GM18951 (cell line): ENCODE results near the gene ADAMTS2.

Experiments used
- POLR2A ChIP-seq: IDR thresholded peaks from 4 replicates; pipeline ENCODE4 v1.6.1; 2011; ENCODE audit warnings: mild to moderate bottlenecking; ENCODE audit not compliant: insufficient read length, insufficient read depth; ENCODE audit errors: extremely low read depth
- in situ Hi-C: fragments of 300-500 bp; cut with MboI; formaldehyde crosslinking; loops from one replicate; pipeline ENCODE4 v1.12.0; 2022; ENCODE audit warnings: low sequenced_read_pairs, mixed read lengths, inconsistent platforms; ENCODE audit not compliant: unreplicated experiment

Gene ADAMTS2

DNA sequence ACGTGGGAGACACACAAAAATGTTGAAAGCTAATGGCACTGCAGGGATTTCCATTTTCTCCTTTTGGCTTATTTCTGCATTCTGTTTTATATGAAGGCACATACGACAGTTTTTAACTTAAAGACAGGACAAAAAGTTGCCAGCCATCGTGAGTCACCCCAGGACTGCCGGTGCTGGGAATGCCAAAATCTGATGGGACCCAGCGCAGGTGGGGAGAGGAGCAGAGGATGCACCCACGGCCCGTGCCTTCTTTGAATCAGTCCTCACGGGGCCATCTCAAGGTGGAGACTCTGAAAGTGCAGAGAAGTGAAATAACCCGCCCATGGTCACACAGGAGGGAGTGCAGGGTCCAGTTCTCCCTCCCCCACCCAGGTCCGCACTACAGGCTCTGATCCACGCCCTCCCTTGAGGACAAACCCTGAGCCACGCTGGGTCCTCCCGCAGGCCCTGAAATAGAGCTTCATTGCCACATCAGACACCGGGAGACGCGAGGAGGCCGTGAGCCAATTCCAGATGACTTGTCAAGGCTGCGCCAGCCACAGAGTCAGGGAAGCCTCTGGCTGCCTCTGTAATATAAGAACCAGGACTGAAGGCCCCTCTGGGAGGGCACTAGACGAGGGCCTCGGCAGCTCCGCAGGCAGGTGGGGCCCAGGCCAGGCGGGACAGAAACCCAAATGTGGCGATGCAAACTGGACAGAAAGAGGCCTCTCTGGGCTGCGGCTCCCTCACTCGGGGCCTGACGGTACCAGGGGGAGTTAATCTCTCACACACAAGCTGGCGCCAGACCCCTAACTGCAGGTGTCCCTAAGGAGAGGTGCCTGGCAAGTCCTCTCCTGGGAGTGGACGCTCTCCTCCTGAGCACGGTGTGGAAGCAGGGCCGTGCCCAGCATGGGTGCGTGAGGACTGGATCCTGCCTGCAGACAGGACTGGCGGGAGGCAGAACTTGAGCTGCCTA lies 22.9 kb downstream of the ADAMTS2 start:
- in situ Hi-C loops, result no loop called here

DNA sequence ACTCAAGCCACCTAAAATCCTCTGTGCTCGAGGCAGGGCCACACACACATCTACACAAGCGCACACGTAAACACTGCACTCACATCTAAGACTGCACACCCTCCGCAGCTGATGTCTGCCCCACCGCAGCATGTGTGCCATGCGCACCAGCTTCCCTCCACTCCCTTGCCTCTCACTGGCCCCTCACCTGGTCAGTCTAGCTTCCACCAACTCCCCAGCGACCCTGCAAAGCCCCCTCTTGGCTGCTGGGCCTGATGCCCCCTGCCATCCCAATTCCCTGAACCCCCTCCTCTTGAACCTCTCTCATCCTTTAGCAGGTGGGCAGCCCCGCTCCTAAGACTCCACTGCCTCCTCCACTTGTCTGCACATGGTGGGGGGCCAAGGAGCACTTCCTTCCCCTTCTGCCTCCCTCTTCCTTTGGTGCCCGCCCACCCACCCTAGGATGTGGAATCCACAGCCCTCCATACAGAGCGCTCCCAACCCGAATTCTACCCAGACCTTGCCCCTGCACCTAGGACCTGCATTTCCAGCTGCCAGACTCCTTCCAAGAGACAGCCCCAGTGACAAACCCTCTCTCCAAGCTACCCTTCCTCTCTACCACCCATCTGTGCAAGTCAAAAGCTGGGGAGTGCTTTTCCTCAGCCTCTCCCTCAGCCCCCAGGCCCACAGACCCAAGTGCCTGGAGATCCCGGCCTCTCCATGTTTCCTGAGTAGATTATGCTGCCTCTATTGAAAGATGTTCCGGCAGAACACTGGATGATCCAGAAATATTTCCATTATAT lies 23.9 kb downstream of the ADAMTS2 start:
- in situ Hi-C loops, result no loop called here
- no peak for TF ChIP-seq POLR2A

More for the DNA sequence above, 22.9 kb downstream of the ADAMTS2 start:
- TF ChIP-seq POLR2A, result no peak

DNA sequence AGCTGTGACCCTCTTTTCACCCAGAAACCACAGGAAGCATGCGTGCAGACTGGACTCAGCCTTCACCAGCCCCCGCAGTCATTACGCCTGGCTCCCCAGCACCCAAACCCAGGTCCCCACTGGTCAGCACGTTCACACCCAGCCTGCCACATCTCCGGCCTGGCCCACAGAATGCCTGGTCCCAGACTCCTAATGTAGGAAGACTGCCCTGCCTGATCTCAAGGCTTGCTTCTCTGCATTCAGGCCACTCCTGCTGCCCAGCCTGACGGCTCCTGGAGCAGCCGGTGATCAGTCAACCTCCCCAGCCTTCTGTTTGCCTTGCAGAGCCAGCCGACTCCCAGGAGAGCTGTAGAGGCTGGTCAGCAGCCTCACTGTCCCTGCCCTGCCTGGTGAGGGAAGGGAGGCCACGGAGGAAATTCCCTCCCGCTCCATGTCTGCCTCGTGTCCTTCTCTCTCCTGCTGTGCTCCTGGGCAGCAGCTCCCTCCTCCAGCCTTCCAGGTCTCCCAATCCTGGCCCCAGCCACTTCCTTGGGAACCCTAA lies 25.4 kb downstream of the ADAMTS2 start:
- in situ Hi-C loops, result no loop called here
- TF ChIP-seq POLR2A, result no peak

DNA sequence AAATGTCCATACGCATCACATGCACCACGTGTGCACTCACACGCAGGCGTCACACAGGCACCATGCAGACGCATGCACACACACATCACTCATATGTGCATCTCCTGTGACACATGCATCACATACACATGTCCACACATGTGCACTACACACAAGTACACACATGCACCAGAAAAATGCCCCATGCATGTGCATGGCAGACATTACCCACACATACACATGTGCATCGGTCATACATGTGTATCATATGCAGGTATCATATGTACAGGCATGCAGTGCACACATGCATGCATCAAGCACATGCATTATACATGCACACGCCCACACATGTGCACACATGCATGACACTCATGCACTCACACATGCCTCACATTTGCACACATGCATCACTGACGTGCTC lies 26.1 kb downstream of the ADAMTS2 start:
- in situ Hi-C loops, result no loop called here
- no peak for TF ChIP-seq POLR2A

DNA sequence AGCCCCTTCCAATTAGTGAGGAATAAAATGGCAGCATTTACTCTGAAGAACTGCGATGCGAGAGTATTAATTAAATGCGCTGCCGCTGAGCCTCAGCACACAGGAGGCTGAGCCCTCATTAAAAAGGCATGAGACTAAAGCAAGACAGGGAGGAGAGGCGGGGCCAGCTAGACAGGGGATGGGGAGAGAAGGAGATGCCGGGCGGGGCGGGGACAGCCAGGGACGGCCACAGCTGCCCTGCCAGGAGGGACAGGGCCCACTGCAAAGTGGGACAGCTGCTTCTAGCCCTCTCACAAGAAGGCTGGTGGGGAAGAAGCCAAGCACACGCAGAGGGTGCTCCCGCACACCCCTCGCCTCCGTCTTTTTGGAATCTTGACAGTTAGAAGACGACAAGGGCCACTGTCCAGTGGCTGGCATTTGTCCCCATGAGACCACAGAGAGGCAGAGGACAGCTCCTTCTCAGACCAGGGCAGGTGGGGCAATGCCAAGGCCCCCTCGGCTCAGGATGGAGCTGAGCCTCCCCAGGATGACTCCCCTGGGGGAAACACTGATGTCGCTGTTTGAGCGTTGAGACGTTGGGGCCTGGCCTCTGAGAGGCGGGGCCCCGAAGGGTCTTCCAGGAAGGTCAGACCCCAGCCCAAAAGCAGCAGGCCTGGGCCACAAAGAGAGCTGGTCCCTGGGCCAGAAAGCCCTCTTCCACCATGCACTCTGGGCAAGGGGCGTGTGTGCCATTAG lies 26.9 kb downstream of the ADAMTS2 start:
- TF ChIP-seq POLR2A, result no peak
- in situ Hi-C loops, result no loop called here

DNA sequence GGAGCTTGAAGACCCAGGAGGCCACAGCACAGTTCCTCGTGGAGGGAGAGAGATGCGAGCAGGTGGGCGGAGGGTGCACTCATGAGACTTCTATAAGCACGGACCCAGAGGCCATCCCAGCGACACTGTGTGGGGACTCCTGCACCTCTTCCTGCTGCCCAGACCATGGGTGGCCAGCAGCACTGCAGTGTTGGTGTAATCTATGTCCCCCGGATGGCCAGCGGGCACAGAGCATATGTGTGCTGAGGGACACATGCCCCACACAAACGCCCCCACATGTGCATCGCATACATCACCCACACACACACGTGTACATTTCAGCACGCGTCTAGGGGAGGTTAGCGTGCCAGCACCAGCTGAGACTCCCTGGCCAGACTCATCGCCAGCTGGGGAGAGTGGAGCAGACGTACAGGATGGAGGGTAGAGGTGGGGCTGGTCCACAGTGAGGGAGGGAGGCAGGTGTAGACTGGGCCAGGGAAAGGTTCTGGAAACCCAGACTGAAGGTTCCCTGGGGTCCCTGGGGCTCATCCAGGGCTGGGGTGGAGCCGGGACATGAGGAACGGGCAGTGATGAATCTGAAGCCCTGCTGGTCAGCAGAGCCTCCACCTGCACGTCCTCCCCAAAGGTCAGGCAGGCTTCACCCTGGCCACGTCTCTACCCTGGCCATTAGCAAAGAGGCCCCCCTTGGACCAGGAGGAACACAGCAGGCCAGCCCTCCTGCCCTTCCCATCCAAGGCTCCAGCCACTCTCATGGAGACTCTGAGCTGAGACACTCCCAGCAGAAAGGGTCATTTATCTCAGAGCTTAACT lies 27.6 kb downstream of the ADAMTS2 start:
- TF ChIP-seq POLR2A, result no peak
- in situ Hi-C loops, result no loop called here

DNA sequence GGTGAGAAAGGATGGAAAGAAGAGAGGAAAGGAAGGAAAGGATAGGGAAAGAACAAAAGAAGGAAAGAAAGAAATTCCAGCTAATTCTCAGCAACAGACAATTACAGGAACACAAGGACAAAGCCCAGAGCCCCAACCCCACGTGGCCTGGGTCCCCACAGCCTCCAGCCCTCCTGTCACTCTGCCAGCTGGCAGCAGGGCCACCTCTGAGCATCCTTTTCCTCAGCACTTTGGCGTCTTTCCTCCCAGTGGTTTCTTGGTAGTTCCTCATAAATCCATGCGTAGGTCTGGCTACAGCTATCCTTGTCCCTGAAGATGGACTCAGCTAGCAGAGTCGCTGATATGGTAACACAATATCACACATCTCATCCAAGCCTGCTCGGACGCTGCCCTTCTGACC lies 28.3 kb downstream of the ADAMTS2 start:
- TF ChIP-seq POLR2A, result no peak
- in situ Hi-C loops, result no loop called here

DNA sequence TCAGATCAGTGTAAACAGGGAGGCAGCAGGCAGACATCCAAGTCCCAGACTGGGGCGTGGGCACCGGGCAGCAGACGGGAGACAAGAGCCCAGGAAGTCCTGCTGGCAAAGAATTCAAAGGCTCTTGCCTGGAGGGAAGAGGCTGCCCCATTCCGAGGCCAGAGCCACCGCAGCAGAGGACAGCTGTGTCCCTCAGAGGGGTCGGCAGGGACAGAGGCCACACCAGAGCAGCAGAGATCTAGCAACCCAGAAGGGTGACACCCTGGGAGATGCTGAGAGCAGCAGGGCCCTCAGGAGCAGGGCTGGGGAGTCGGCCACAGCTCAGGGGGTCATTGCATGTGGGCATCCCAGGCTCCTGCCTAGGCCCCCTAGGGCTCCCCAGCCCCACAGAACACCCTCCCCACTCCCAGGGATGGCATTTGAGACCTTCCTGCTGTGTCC lies 29.1 kb downstream of the ADAMTS2 start:
- in situ Hi-C loops, result no loop called here

DNA sequence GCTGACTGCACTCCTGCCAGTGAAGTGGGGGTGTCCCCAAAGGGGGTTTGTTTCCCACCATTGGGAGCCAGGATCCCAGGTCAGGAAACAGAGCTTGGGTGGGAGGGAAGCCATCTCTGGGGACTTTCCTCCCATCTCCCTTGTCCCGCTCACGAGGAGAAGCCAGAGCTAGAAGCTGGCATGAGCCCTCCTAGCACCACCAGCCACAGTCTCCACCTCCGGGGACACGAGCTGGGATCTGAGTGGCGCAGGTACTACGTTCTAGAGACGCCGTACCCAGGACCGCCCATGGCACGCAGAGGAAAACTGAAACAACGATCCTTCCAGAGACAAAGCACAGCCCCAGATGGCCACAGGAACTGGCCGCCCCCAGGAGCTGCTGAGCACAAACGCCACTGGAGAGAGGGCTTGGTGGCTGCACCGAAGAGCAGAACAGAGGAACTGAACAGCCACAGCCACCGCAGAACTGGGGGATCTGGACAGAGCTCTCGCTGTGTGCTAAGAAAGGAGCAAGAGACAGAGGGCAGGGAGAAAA lies 29.8 kb downstream of the ADAMTS2 start:
- no peak for TF ChIP-seq POLR2A
- in situ Hi-C loops, result no loop called here

More for the DNA sequence above, 29.1 kb downstream of the ADAMTS2 start:
- no peak for TF ChIP-seq POLR2A

DNA sequence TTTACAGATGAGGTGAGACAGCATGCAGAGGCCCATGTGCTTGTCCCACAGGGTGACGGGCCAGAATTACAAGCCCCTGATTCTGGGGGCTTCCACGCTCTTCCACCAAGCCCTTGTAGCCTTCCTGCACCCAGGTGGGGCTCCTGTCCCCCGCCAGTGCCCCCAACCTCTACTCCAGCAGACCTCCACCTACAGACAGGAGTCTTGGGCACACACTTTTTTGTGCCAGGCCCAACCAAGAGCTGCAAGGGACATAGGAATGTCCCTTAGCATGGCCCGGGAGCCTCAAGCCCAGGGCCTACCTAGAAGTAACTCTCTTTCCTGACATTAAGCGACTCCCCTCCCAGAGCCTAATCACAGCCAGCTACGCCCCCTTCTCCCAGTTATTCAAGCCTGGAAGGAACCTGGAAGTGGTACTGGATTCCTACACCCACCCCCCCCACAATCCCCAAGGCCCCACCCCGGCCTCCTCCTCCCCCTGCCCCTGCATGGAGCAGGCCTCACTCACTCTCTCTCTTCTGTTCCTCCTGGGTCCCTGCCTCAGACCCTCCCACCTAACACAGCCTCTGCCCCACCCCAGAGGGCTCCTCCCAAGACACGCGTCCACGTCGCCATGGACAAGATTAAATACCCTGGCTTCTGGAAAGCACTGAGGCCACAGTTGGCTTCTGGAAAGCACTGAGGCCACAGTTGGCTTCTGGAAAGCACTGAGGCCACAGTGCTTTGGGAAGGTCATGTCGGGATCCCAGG lies 30.5 kb downstream of the ADAMTS2 start:
- in situ Hi-C loops, result no loop called here
- TF ChIP-seq POLR2A, result no peak

DNA sequence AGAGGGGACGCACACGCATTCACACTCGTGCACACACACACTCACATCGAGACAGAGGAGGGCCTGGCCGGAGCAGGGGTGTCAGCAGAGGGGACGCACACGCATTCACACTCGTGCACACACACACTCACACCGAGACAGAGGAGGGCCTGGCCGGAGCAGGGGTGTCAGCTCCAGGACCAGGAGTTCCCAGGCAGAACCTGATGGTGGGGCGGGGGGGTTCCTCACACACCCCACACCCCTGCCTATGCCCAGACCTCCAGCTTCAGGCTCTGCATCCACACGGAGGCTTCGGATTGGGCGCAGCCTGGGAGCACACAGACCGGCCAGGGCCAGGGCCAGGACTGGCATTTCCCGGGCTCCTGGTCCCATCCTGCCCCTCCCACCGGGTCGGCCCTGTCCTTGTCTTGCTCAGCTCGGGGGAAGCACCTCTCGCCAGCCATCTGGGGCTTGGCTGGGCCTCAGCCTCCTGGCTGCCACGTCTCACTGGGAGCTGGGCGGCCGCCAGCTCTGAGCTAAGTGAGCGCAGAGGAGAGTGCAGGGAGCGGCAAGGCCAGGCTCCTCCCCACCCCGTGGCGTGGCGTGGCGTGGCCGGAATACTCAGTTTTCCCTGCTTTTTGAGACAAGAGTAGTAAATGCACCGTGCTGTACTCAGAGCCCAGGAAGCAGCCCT lies 31.3 kb downstream of the ADAMTS2 start:
- no peak for TF ChIP-seq POLR2A
- in situ Hi-C loops, result no loop called here
